Ishikawa (cell line): ENCODE data around the gene EML4.

Source experiments
- CEBPB ChIP-seq: IDR thresholded peaks from 2 replicates; pipeline ENCODE4 v1.6.1; 2012
- CREB1 ChIP-seq: IDR thresholded peaks from 2 replicates; pipeline ENCODE4 v1.6.1; 2012; ENCODE audit warnings: low read depth

GRCh38 chr2:42193722-42194187, 24.6 kb downstream of the EML4 start:
- TF ChIP-seq CREB1 = no peak
- no peak for TF ChIP-seq CEBPB
